GM18508 (cell line): ENCODE results near the gene TEDC1.

Source experiments
- ATAC-seq: cut with Tn5 transposase; IDR thresholded peaks from one replicate; pipeline ENCODE4 v1.9.1; 2021; ENCODE audit warnings: moderate number of reproducible peaks; ENCODE audit not compliant: insufficient read depth, unreplicated experiment

The TEDC1 gene

DNA sequence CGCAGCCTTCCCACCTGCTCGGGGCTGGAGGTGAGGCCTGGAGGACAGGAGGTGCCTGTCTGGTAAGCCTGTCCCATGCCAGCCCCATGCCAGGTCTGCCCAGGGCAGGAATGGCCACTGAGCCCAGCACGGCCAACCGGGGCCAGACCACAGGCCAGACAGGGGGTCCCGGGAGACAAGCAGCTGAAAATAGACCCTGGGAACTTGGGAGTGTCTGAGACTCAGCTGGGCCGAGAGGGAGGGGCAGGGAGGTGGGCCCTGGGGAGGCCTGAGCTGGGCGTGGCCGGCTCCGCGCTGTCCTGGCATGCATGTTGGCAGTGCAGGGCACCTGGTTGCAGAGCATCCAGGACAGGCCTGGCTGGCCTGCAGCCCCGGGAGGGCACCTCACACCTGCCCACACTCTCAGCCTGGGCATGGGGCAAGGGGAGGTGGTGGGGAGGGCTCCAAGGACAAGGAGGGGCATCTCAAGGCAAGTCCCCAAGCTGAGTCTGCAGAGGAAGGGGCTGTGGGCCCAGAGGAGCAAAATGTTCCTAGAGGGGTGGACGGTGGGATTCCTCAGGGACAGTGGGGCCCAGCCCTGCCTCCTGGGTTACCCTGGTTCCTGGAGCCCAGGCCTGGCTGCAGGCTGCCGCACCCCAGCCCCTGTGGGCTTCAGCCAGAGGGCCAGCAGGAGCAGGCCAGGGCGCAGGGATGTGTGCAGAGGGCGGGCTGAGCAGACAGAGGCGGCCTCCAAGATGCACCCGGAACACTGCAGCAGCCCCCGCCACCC lies 7.6 kb upstream of the TEDC1 start:
- ATAC-seq: no peak

DNA sequence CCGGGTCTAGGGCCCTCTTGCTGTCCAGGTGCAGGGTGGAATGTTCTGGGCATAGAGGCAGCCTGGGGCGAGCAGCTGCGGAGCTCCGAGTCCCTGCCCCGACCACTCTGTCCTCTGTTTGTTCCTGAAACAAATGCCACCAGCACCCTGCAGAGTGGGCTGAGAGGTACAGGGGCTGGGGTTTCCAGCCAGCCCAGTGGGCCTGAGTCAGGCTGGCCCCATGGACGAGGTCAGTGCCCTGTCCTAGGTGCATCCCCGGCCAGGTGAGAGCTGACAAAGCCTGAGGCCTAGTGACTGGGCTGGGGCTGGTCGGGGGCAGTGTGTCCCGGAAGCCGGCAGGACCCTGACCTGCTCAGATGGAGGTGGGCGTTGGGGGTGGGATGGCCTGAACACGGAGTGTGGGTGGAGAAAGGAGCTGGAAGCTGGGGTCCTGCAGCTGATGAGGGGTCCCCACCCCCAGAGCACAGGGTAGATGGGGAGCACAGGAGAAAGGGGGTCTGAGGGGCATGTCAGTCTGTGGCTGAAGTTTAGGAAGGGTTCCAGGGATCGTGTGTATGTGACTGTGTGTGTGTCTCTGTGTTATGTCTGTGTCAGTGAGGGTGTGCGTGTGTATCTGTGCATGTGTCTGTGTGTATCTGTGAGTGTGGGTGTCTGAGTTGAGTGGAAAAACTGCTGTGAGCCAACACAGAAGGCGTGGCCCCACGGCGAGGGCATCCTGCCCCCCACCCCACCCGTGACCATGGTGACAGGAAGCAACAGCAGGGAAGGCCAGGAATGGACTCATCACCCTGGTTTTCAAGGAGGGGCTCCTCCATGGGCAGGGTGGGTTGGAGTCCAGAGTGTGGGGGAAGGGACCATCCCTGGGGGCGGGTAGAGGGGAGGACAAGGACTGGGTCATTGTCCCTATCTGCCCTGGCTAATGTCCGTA lies 6.7 kb upstream of the TEDC1 start:
- no peak for ATAC-seq

- ATAC-seq: no peak
These were observed 6.1 kb upstream of the TEDC1 start for GRCh38 chr14:105484997-105485393.

DNA sequence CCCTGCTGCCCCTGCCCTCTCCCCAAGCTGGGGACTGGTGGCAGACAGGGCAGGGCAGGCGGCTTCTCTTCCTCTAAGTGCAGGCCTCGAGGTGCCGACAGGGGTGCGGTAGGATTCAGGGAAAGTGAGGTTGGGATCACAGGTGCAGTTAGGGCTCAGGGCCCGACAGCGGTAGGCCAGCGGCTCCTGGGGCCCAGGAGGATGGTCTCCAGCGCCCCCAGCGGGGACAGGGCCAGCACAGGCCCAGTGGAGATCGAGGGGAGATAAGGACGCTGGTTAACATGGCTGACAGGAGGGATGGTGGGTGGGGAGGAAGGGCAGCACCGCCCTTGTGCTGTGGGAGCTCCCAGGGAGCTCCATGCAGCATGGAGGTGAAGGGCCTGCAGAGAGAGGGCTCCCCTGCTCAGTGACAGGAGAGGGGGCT lies 5.3 kb upstream of the TEDC1 start:
- ATAC-seq: no peak

DNA sequence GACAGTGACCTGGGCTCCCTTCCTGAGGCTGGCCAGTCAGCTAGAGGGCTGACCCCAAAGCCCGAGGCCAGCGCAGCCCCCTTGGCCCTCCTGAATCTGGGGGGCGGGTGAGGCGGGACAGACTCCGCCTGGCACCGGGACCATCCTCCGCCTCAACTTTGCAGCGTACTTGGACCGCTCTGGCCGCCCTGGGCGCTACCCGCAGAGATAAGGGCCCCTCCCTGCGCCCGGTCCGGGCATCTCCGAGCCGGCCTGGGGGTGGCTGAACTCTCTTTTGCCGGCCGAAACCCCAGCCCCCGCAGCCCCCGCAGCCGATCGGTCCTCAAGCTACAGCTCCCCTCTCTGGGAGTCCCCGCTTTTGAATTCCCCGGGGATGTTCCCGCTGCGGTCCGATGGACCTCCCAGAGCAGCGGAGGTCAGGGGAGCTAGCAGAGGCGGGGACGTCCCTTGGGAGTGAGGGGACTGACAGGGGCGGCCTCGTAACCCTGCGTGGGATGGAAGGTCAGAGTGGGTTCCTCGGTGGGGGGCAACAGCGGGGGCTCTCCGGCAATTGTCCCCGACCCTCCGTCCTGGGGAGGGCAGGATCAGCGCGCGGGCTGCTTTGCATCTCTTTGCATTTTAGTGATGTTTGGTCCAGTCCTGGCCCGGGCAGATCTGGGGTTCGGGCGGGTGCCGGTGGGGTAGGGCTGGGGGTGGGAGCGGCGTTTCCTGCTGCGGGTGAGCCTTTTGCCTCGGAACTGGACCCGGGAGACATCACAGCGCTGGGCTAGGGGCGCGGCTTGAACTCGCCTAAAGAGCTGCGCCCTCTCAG lies 4.7 kb upstream of the TEDC1 start, which contains the start of gene CRIP1:
Gene CRIP1 (plus strand): TSS at position 724 of the 811 bp plus-strand sequence. CDS start 374 bp downstream, outside the sequence.
- no peak for ATAC-seq

- no peak for ATAC-seq
These were observed 4.0 kb upstream of the TEDC1 start for GRCh38 chr14:105486974-105487448.

GRCh38 chr14:105487449-105487985 lies 3.5 kb upstream of the TEDC1 start:
- no peak for ATAC-seq

- no peak for ATAC-seq
These were observed 2.9 kb upstream of the TEDC1 start for GRCh38 chr14:105487986-105488777.

DNA sequence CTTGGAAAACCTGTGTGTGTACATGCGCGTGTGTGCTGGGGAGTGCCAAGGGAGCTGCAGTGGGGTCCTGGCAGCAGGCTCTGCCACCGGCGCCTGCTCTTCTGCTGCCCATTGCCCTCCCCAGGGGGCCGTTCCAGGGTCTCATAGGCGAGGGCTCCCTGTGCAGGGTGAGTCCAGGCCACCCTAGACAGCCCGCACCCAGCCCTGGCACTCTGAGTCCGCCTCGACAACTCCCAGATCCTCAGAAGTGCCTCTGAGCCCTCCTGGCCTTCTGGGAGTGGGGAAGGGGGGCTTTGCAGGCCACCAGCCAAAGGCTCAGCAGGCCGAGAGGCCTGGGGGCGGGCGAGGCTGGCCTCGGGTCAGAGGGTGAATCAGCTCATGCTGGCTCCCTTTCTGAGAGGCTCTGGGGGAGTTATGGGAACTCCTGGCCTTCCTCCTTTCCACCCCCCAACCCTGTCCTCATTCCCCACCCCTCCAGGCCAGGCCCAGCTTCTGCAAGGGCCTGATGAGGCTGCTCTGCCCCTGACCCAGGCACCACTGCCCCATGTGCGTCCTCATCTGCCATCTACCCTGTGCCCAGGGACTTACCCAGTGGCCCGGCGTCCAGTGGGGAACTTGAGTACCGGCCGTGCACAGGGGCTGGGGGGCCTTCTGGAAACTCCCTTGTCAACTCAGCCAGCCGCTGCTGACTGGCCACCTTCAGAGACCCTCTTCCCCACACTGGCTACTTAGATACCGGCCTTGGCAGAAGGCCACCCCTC lies 2.1 kb upstream of the TEDC1 start:
- no peak for ATAC-seq

- ATAC-seq: no peak
These were observed 1.3 kb upstream of the TEDC1 start for GRCh38 chr14:105489542-105490266.

DNA sequence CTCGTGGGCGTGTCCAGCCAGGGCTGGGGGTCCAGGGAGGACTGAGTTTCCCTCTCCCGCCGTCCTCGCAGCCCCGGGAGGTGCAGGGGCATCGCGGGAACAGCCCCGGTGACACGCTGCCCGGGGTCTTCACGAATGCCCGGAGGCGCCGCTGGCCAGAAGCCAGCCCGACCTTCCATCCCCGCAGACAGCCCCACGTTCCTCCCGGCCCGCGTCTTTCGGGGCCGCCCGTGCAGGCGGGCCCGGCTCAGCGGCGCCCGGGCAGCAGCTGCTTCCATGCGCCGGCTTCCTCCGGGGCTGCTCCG lies 827 bp upstream of the TEDC1 start:
- ATAC-seq: no peak

- no peak for ATAC-seq
These were observed 424 bp downstream of the TEDC1 start for GRCh38 chr14:105491366-105491973.

DNA sequence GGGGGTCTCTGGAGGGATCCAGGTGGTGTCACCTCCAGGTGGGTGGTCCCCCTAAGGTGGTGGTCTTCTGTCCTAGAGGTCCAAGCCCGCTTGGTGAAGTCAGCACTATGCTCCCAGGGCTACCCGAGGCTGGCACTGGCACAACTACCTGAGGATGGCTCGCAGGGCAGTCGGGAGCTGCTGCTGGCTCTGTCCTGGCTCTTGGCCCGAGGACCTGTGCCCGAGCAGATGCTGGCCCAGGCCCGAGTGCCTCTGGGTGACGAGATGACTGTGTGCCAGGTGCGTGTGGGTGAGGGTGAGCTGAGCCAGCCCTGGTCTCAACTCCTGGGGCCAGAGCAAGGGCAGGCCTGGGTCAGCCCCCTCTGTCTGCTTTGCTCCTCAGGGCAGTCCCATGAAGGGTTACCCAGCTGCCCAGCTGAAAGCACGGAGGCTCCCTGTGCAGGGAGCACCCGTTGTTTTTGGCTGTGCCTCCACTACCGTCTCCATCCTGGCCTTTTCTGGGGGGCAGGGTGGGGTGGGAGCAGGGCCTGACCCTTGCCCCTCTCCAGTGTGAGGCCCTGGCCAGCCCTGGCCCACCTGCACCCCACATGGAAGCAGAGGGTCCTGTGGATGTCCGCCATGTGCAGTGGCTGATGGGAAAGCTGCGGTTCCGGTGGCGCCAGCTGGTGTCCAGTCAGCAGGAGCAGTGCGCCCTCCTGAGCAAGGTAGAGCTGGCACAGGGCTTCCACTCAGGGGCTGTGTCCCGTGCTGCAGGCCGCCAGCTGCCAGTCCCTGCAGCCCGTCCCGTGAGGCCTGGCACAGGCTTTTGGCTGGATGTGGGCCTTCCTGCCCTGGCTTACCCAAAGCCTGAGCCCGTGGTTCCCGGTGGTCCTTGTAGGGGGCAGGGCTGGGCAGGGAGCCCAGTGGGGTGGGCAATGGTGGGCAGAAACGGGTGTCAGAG lies 1.3 kb downstream of the TEDC1 start:
- no peak for ATAC-seq

DNA sequence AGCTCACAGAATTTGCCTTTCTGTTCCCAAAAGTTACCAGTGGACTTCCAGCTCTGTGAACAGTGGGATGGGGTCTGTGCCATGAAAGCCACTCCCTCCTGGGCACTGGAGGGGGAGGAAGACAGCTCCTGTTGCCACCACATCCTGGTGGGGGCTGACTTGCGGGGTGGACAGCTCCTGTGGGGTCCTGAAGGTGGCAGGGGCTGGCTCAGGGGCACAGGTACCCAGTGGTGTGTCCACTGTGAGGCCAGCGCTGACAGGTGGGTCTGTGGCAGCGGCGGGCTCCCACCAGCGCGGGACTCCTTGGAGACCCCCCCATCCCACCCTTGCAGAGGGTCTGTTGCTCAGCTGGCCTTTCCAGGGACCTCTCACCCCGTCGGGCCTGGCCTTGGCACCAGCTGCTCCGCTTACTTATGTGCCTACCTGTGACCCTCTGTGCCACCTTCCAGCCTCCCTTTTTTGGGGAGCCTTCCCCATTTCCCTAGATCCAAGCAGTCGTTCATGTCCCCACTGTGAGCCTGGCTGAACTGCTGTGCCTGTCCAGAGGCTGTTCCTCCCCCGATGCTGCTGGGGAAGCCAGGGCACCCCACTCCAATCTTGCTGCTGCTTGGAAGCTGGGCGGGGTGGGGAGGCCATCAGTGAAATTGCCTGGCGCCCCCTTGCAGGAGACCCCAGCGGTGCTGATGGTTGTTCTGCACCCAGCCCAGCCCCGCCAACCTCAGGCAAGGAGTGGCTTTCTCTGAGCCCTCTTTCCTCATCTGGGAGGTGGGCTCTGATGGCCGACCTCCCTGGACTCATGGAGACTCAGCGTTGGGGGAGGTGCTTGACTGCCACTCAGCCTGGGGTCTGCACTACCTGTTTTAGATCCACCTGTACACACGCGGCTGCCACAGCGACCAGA lies 2.2 kb downstream of the TEDC1 start:
- no peak for ATAC-seq

DNA sequence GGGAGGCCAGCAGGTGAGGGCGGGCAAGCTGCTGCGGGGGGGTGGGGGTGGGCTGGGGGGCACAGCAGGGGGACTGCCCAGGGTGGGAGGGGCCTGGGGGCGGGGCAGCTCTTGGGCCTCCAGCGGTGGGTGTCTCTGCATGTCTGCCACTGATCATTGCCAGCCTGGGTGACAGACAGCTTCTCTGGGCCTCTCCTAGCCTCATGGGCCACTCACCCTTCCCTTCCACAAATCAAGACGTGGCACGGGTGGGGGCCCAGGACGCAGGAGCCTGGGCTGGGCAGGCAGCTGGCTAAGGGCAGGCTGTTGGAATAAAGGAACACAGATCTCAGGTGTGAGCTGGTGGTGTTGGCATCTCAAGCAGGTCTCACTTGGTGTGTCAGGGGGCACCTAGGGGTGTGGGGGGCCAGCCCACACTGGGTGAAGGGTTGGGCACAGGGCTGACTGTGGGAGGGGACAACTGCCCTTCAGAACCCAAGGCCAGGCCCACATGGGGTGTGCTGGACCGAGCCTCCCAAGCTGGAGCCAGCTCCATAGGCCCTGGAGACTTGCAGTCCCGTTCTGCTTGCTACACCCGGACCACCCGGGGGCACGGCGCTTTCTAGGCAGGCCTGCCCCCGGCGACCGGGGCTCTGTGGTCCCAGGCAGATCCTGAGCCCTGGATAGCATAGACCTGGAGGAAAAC lies 3.0 kb downstream of the TEDC1 start:
- ATAC-seq: no peak
